T-helper 2 cell (primary cell): ENCODE results near the gene POR.

Experiments
- DNase-seq, 5 experiments: peaks; one replicate each; pipeline versions ENCODE4 v3.0.0 to v3.0.0-alpha.2; 2012 to 2022

POR gene

GRCh38 chr7:75980430-75981202 lies 65.7 kb downstream of the POR start:
- no peak for DNase-seq

GRCh38 chr7:75981203-75981452 lies 66.2 kb downstream of the POR start:
- no peak for DNase-seq

GRCh38 chr7:75981453-75982305 lies 66.7 kb downstream of the POR start:
- DNase-seq = no peak

DNA sequence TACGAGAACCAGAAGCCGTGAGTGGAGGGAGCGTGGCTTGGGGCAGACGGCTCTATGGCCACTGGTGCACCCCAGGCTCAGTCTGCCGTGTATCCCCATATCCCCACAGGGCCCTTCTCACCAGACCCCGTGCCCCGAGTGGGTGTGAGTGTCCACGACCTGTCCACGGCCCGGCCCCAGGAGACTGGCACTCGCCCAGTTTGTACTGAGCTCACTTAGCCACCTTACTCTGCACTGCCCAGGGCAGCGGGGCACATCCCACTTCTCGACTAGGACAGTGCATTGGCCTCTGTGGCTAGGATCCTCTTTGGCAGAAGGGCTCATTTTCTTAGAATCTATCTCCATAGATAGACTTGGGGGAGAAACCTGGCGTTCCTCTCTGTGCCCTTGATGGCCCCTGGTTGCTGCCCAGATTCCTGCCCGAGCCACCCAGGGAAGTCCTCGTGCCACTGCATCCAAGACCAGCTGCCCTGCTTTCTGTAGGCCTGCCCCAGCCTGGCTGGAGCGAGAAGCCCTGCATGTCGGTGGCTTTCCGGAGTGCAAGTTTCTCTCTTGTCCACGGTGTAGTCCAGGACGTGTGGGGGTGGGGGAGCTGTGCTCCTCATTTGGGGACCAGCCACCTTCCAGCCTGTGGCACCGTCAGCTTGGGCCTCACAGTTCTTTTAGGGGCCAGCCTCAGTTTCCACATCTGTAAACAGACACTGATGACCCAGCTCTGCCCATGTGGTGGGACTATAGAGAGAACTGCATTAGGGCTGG lies 67.5 kb downstream of the POR start:
- DNase-seq = no peak

DNA sequence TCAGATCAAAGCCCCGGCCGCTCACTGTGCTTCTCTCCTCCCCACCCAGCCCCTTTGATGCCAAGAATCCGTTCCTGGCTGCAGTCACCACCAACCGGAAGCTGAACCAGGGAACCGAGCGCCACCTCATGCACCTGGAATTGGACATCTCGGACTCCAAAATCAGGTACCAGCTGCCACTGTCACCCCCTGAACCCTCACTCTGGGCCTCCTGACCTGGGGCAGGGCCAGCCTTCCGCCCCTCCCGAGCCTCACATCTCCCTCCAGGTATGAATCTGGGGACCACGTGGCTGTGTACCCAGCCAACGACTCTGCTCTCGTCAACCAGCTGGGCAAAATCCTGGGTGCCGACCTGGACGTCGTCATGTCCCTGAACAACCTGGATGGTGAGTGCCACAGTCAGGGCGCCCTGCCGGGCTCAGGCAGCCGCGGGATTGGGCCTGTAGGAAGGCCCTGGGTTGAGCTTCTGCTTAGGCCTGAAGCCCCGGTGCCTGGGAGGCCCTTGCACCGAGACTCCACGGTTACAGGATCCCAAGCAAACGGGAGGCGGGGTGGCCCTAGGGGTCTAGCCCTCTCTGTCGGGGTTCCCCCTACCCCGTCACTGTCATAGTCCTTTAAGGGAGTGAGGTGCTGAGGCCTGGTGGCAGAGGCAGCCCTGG lies 68.6 kb downstream of the POR start:
- DNase-seq = no peak

- no peak for DNase-seq
Observed at GRCh38 chr7:75984130-75985008, 69.4 kb downstream of the POR start.

- no peak for DNase-seq
Observed at GRCh38 chr7:75985009-75985517, 70.1 kb downstream of the POR start.

- no peak for DNase-seq
Observed at GRCh38 chr7:75985518-75986146, 70.7 kb downstream of the POR start.

DNA sequence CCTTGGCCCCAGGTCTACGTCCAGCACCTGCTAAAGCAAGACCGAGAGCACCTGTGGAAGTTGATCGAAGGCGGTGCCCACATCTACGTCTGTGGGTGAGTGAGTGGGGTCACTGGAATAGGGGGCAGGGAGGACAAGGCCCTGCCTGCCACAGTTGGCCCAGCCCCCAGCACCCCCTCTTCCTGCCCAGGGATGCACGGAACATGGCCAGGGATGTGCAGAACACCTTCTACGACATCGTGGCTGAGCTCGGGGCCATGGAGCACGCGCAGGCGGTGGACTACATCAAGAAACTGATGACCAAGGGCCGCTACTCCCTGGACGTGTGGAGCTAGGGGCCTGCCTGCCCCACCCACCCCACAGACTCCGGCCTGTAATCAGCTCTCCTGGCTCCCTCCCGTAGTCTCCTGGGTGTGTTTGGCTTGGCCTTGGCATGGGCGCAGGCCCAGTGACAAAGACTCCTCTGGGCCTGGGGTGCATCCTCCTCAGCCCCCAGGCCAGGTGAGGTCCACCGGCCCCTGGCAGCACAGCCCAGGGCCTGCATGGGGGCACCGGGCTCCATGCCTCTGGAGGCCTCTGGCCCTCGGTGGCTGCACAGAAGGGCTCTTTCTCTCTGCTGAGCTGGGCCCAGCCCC lies 71.3 kb downstream of the POR start:
- DNase-seq = no peak

- no peak for DNase-seq
Observed at GRCh38 chr7:75987026-75987804, 72.3 kb downstream of the POR start.

GRCh38 chr7:75987805-75988567 lies 73.0 kb downstream of the POR start:
- no peak for DNase-seq

- DNase-seq = no peak
Observed at GRCh38 chr7:75988568-75989499, 73.9 kb downstream of the POR start.

GRCh38 chr7:75989500-75990388 lies 74.8 kb downstream of the POR start:
- DNase-seq = no peak

DNA sequence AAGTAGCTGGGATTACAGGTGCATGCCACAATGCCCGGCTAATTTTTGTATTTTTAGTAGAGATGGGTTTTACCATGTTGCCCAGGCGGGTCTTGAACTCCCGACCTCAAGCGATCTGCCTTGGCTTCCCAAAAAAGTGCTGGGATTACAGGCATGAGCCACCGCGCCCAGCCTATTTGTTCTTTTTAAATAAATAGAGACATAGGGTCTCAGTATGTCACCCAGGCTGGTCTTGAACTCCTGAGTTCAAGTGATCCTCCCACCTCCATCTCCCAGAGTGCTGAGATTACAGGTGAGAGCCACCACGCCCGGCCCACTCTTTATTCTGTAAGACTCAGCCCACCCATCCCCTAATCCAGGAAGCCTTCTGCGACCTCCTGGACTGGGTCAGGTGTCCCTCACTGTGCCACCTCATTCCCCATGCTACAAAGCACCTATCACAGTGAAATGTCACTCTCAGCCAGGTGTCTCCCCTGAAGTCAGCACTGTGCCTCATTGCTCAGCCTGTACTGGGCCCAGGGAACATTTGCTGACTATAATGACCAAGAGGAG lies 76.7 kb downstream of the POR start:
- no peak for DNase-seq

DNA sequence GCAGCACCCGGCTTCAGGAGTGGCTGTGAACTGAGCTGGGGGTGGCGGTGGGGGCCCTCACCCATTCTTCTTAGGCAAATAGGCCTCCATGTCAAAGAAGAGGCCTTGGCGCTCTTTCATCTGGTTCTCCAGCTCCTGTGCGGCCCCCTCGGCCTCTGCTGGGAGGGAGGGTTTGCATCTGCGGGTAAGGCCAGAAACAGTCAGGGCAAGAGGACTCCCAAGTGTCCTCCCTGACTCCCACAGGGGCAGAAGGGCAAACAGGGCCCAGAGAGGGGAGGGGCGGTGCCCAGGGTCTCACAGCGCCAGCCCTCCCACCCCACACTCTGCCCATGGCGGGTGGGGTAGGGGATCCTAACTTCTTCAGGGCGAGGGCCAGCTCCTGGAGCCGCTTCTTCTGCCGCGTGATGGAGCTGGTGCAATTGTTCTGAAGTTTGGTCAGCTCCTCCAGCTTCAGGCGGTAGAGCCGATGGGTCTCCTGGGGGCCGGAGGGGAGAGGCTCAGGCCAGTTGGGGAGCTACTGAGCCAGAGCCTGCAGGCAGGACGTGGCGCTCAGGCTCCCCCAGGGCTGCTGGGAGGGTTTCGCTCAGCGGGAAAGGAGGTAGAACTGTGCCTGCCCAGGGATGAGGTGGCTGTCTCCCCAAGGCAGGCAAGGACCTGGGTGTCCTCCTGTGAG lies 77.3 kb downstream of the POR start:
- DNase-seq = no peak
